Progenitor cell of endocrine pancreas (in vitro differentiated cells): ENCODE data around the gene DCC. TPM values are rescaled to one million over a fixed set of nuclear protein-coding genes. Genes with fewer than 3 reads are reported as not detected.

Experiments used
- DNase-seq: peaks from one replicate; pipeline ENCODE4 v3.0.0; 2021; ENCODE audit warnings: low spot score; ENCODE audit not compliant: unreplicated experiment
- H3K27ac Mint-ChIP-seq: 2 replicates; pipeline ENCODE4 v1.8.0; 2021; ENCODE audit warnings: mild to moderate bottlenecking, moderate library complexity, mixed read lengths
- H3K27me3 Mint-ChIP-seq: 2 replicates; pipeline ENCODE4 v1.8.0; 2021; ENCODE audit warnings: mixed read lengths
- H3K36me3 Mint-ChIP-seq: 2 replicates; pipeline ENCODE4 v1.8.0; 2022; ENCODE audit warnings: mixed read lengths; ENCODE audit not compliant: insufficient read depth
- H3K4me1 Mint-ChIP-seq: 2 replicates; pipeline ENCODE4 v1.8.0; 2021; ENCODE audit warnings: low read depth, mixed read lengths
- H3K4me3 Mint-ChIP-seq: 2 replicates; pipeline ENCODE4 v1.8.0; 2021; ENCODE audit warnings: low read depth, mild to moderate bottlenecking, moderate library complexity, mixed read lengths
- H3K9me3 Mint-ChIP-seq: 2 replicates; pipeline ENCODE4 v1.8.0; 2021; ENCODE audit warnings: low read depth, mixed read lengths
- CTCF ChIP-seq: fragments of 200-600 bp; sonication (generic); IDR thresholded peaks from one replicate; pipeline ENCODE4 v1.5.0; 2021; ENCODE audit warnings: antibody characterized with exemption, mild to moderate bottlenecking; ENCODE audit not compliant: unreplicated experiment
- total RNA-seq: library from RNA; stranded (reverse); gene quantifications from 2 replicates; pipeline ENCODE4 v1.2.1, GENCODE V29; 2021

The DCC gene
- total RNA-seq, 1 donor from 2014 or later = 8.4 TPM

GRCh38 chr18:52971097-52971496, 631.1 kb downstream of the DCC start:
- H3K9me3 Mint-ChIP-seq = no peaks in the 10 kb centered on the region
- peaks cover 11% of the 10 kb centered on the region for H3K4me1 Mint-ChIP-seq
- TF ChIP-seq CTCF = no peak
- no peaks in the 10 kb centered on the region for H3K27me3 Mint-ChIP-seq
- no peak for DNase-seq
- H3K27ac Mint-ChIP-seq = no peak overlapping the region
- no peaks in the 10 kb centered on the region for H3K36me3 Mint-ChIP-seq
- H3K4me3 Mint-ChIP-seq = no peak overlapping the region

- Mint-ChIP-seq H3K27me3 (no peaks in the 10 kb centered on the region), H3K9me3 (no peaks in the 10 kb centered on the region), H3K36me3 (no peaks in the 10 kb centered on the region), H3K27ac (no peak overlapping the region), H3K4me1 (peaks cover 6% of the 10 kb centered on the region), H3K4me3 (no peak overlapping the region)
- DNase-seq = no peak
- TF ChIP-seq CTCF = no peak
Observed at GRCh38 chr18:52979892-52980291, 639.9 kb downstream of the DCC start.

DNA sequence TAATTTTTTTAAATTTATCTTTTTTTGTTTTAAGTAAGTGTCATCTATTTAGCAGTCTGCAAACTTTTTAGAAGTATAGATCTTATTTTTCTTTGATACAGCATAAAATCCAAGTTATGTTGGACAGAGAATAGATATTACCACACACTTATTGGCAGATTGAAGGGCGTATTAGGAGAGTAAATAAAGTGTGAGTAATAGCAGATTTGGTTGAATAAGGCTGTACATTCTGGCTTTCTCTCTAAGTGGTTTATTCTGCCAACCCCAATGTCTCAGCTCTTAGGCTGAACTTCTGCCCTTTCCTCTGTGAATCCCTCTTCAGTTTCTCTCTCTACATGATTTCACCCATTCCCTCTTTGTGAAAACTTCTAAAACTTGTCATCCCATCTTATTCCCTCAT, 651.2 kb downstream of the DCC start:
- H3K4me3 Mint-ChIP-seq = no peak overlapping the region
- H3K4me1 Mint-ChIP-seq = peaks cover 2% of the 10 kb centered on the region
- no peak for DNase-seq
- no peak overlapping the region for H3K27ac Mint-ChIP-seq
- TF ChIP-seq CTCF = no peak
- no peaks in the 10 kb centered on the region for H3K9me3 Mint-ChIP-seq
- no peaks in the 10 kb centered on the region for H3K36me3 Mint-ChIP-seq
- H3K27me3 Mint-ChIP-seq = peaks cover 3% of the 10 kb centered on the region

DNA sequence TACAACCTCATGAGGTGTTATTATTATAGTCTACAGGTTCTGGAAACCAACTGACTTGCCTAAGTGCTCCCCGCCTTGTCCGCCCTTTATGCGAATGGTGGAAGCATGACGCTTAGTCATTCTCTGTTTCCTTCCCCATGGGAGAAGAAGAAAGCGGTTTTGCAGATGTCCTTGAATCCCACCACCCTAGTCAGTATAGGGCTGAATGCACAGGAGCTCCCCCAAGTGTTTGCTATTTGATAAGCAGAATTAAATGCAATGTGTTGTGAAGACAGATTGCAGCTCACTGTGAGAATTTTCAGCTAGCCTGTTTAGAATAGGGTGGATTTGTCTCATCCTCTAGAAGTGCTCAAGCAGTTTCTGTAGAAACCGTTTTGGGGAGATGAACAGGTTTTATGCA, 652.0 kb downstream of the DCC start:
- Mint-ChIP-seq H3K4me1 (peaks cover 2% of the 10 kb centered on the region), H3K27me3 (peaks cover 3% of the 10 kb centered on the region), H3K27ac (no peak overlapping the region), H3K9me3 (no peaks in the 10 kb centered on the region), H3K36me3 (no peaks in the 10 kb centered on the region), H3K4me3 (no peak overlapping the region)
- TF ChIP-seq CTCF = peak; percentile 40
- DNase-seq = no peak

DNA sequence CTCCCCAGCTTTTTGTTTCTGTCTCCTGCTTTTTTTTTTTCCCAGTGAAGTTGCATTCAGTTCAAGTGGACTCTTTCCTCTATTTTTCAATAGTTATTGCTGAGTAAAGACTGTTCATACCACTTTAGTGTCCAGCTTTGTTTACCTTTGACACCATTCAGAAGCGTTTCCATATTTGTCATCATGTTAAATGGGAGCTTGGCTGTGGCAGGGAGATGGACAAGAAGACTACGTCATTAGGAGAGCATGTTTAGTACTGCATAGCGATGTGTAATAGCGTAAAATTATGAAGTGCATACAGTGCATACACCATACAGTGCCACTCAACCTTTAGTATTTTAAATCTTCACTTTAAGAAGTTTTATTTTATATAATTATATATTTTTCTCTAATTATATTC, 655.9 kb downstream of the DCC start:
- H3K4me1 Mint-ChIP-seq = no peaks in the 10 kb centered on the region
- no peak for DNase-seq

More for the DNA sequence above, 655.9 kb downstream of the DCC start:
- H3K9me3 Mint-ChIP-seq = no peaks in the 10 kb centered on the region
- TF ChIP-seq CTCF = no peak
- no peak overlapping the region for H3K27ac Mint-ChIP-seq
- no peaks in the 10 kb centered on the region for H3K36me3 Mint-ChIP-seq
- peaks cover 3% of the 10 kb centered on the region for H3K27me3 Mint-ChIP-seq
- no peak overlapping the region for H3K4me3 Mint-ChIP-seq
